Fibroblast of gingiva (primary cell): ENCODE data around the gene PCBP3.

ENCODE experiments used
- DNase-seq: peaks from one replicate; pipeline ENCODE4 v3.0.0-alpha.2; 2011; ENCODE audit warnings: low read depth

PCBP3 gene

GRCh38 chr21:45932922-45933502 is 289.5 kb downstream of the PCBP3 start:
- no peak for DNase-seq

- DNase-seq: no peak
These were observed 290.6 kb downstream of the PCBP3 start for GRCh38 chr21:45934085-45934484.

GRCh38 chr21:45934554-45934953 is 291.0 kb downstream of the PCBP3 start:
- DNase-seq: no peak

DNA sequence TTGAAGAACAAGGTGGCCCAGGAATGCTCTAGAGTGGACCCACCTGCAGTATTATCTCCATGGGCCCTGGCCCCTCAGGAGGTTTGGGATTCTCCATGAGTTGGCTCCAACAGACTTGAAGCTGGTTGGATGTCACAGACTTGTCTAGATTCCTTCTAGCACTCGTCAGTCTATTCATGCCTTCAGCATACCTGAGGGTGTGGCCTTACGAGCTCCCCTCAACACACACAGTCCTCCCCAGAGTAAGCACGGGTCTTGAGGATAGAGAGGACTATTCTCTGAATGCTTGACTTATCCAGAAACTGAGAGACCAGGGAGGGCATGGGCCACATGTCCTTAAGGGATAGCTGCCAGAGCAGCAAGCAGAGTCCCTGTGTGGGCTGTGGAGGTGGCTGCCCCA is 292.1 kb downstream of the PCBP3 start:
- DNase-seq: peak; percentile 58

- no peak for DNase-seq
These were observed 294.4 kb downstream of the PCBP3 start for GRCh38 chr21:45937721-45938452.

GRCh38 chr21:45938453-45938755 is 294.9 kb downstream of the PCBP3 start:
- no peak for DNase-seq

GRCh38 chr21:45938811-45939520 is 295.4 kb downstream of the PCBP3 start:
- no peak for DNase-seq

DNA sequence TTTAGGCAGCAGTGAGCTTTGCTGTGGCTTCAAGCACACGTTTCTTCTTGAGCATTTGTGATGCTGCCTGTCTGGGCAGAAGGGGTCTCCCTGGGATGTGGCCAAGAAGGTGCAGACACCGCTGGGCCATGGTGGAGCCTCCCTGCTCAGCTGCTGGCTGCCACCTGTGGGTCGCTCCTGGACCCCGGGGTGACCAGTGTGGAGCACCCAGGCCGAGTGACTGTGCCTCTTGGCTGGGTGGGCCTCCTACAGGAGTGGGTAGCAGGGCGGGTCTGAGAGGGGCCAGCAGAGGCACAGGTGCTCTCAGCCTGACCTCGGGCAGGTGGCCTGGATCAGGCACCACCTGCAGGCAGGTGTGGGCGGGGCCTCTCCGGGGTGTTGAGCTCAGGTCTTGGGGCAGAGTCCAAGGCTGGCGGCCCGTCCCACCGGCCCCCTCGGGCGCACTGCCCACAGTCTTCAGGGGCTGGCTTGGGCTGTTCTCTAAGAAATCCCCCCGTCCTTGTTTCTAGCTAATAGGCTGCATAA is 296.1 kb downstream of the PCBP3 start:
- no peak for DNase-seq

- no peak for DNase-seq
These were observed 296.6 kb downstream of the PCBP3 start for GRCh38 chr21:45940091-45940490.

DNA sequence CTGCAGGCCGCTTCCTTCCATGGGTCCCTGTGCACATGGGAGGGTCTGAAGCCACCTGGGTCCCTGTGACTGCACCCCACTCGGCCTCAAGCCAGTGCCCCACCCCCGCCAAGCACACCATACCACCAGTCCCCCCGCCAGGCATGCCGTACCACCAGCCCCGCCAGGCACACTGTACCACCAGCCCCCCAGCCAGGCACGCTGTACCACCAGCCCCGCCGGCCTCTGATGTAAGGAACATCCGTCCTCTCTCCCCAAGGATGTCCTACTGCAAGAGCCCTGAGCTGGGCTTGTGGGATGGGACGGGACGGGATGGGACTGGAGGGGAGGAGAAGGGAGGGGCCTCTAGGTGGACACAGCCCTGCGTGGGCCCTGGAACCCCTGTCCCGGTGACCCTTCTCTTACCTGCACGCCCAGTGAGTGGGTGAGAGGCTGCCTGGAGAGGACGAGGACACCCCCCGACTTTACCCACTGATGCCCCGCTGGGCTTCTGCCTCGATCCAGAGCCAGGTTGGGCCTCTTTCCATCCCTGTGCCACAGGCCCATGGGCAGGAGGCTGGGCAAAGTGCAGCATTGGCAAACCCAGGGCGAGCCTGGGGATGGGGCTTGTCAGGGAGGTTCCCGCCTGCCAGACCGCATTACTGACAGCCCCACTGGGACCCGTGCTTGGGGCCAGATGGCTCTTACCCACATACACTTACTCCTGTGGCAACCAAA is 297.3 kb downstream of the PCBP3 start:
- DNase-seq: no peak

DNA sequence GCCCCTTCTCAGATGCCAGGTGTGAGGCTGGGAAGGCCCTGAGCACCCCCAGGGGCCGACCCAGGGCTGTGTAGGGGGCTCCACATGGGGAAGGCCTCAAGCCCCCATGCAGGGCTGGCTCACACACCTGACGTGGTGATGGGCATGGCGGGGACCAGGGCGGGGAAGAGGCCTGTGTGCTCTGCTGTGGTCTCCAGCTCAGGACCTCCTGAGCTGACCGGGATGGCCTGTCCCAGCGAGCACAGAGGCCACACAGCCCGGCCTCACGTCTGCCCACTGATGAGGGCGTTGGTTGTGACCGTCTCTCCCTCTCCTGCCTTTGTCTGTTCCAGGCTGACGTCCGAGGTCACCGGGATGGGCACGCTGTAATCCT is 297.8 kb downstream of the PCBP3 start:
- DNase-seq: no peak

DNA sequence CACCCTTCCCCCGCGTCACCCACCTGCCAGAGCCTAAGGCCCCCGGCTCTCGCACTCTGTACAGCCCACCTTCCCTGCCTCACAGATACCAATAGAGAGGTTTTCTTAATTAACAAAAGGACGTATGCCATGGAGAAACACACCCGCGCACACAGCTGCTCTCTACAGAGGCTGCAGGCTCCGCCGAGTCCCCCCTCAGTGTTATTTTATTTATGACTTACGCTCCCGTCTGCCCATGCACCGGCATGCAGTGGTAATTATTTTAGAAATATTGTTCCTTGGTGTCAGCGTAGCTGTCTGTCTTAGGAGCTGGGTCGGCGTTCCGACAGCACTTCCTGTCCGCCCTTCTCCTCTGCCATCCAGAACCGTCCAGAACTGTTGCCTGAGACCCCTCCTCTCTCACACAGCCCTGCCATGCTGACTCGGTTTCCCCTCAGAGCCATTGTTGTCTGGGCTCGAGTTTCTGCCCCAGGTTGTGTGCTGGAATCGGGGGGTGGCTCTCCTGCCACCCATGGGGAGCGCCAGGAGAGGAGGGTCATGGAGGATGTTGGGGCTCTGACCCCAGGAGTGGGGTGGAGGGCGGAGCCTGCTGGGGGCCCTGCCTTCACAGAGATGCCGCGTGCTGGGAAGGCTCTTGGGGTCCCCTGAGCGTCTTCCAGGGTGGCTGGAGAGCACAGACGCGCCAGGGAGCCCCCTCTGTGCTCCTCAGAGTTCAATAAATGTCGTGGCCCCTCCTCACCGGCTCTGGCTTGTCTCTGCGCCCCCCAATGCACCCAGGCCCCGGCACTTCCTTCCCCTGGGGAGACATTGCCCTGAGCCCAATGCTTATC is 298.4 kb downstream of the PCBP3 start:
- DNase-seq: no peak

DNA sequence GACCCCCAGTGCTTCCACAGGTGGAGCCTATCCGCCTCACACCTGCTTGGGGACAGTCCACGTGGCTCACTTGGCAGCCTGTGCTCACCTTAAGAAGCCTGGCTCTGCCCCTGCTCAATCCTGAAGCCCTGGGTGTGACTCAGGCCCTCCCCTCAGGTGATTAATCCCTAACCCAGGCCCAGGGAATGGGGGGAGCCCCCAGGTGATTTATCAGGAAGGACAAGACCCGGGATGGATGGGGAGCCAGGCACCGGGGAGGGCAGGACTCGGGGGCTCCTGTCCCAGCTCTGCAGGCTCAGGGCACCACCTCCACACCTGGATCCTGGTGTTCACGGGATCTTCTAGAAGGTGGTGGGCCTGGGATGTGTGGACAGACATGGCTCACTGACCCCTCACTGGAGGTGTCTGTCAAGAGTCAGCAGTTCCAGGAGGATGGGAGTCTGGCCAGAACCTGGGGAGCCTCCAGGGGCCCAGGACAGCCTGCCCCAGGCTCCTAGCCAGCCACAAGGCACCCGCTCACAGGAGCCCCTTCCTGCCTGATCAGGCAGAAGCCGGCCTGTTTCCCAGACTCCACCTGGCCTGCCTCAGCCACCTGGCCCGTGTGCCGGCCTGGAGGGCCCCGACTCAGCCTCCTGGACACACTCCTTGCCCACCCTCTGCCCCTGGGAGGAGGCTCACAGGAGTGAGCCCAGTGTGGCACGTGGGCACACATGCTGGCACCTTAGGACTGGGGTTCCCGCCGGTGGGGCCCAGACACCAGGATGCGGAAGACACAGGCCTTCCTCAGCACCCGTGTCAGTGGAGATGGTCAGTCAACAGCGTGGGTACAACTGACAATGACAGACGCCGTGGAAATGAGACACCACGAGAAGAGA is 299.5 kb downstream of the PCBP3 start:
- DNase-seq: no peak

GRCh38 chr21:45943630-45944540 is 300.4 kb downstream of the PCBP3 start:
- DNase-seq: no peak

DNA sequence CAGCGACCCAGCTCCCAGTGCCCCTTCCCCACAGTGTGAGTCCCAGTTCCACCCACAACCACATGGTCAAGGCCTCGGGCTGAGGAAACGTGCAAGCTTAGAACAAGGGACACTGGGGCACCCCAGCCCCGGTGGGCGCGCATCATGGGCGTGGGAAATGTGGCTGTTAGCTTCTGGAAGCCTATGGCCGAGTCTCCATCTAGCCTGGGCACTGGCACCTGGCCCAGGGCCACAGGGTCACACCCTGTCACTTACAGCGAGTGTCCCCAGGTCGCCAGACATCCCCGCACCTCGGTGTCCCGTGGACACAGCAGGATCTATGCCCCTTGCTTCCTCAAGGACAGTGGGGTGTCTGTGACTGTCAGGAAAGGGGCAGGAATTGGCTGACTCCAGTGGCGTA is 301.1 kb downstream of the PCBP3 start:
- no peak for DNase-seq

DNA sequence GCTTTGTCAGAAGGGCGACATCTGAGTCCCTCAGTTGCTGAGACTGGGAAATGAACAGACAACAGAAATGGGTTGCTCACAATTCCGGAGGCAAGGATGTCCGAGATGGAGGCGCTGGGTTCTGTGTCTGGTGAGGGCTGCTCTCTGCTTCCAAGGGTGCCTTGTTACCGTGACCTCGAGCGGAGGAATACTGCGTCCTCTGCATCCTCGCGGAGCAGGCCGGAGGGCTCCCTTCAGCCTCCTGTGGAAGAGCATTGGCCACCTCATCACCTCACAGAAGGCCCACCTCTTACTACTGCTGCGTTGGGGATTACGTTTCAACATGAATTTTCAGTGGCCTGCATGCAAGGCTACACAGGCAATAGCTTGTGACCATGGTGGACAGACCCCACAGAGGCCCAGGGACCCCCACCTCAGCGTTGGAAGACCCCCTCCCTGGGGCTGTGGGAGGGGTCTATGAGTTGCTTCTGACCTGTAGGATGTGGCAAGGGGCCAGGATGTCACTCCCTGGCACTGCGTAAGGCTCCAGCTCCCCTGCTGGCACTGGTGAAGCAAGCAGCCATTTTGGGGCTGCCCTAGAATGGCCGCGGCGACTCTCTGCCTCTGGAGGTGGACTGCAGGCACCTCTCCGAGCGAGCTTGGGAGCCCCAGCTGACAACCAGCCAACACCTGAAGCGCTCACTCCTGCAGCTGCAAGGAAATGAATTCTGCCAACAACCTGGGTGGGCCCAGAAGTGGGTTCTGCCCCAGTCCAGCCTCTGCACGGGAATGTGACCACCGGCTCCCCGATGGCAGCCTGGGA is 301.7 kb downstream of the PCBP3 start:
- DNase-seq: no peak

DNA sequence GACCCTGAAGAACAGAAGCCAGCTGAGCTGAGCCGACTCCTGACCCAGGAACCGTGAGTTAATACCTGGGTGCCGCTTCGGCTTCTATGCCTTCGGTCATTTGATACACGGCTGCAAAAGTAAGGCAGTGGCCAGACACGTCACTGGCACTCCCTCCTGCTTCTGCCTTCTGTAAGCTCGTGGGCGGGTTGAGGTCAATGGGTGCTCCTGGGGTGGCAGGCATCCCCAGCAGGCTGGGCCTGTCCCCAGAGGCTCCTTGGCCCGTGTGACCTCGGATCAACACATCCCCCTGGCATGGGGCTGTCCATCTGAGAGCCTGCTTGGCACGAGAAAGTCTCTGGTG is 302.3 kb downstream of the PCBP3 start:
- DNase-seq: no peak

DNA sequence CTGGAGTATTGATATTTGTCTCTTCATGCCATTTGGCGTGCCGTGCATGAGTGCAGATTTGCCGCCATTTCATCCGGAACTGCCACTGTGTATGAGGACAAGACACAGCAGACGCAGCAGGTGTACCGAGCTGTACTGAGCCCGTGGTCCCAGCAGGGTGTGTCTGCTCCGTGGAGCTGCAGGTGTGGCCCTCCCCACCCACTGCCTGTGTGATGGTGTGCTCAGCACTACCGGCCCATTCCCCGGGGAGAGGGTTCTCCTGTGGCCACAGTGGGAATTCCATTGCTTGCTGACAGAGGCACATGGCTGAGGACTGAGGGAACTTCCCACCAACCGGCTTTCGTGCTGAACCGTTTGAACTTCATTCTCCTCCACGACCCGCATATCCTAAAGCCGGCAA is 303.8 kb downstream of the PCBP3 start:
- DNase-seq: no peak

GRCh38 chr21:45947716-45948255 is 304.3 kb downstream of the PCBP3 start:
- no peak for DNase-seq
